ENCODE measurements around the gene BUD31. TPM values are rescaled to one million over a fixed set of nuclear protein-coding genes. Genes with fewer than 3 reads are reported as not detected.

Gene BUD31
- total RNA-seq, 1 donor from 2014 or later = 93.7 TPM

- no peak for ATAC-seq (ENCODE audit: low read depth)
- POLR2A ChIA-PET = interaction anchor here (0.6 to 3.9 kb wide), 2 partner anchors 11 to 104 kb away, joined by 4 to 17 read pairs; partner anchors contain the start of genes BUD31 and PDAP1
- Mint-ChIP-seq H3K9me3 (no peaks in the 10 kb centered on the region), H3K4me3 (no peak overlapping the region), H3K36me3 (ENCODE audit: low read depth) (peaks cover 90% of the 10 kb centered on the region), H3K27ac (no peak overlapping the region), H3K27me3 (no peaks in the 10 kb centered on the region), H3K4me1 (no peaks in the 10 kb centered on the region)
- TF ChIP-seq, protein P1, sequence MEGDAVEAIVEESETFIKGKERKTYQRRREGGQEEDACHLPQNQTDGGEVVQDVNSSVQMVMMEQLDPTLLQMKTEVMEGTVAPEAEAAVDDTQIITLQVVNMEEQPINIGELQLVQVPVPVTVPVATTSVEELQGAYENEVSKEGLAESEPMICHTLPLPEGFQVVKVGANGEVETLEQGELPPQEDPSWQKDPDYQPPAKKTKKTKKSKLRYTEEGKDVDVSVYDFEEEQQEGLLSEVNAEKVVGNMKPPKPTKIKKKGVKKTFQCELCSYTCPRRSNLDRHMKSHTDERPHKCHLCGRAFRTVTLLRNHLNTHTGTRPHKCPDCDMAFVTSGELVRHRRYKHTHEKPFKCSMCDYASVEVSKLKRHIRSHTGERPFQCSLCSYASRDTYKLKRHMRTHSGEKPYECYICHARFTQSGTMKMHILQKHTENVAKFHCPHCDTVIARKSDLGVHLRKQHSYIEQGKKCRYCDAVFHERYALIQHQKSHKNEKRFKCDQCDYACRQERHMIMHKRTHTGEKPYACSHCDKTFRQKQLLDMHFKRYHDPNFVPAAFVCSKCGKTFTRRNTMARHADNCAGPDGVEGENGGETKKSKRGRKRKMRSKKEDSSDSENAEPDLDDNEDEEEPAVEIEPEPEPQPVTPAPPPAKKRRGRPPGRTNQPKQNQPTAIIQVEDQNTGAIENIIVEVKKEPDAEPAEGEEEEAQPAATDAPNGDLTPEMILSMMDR (IDR thresholded peaks at IDR 0.05) = no peak
- DNase-seq = no peak
- CTCF ChIA-PET = no interaction called here
- intact Hi-C loops (cut with micrococcal nuclease) = no loop called here
These were observed 10.7 kb downstream of the BUD31 start for GRCh38 chr7:99419323-99420021.

- H3K27me3 Mint-ChIP-seq = no peaks in the 10 kb centered on the region
- POLR2A ChIA-PET = interaction anchor here (0.5 to 3.9 kb wide), 2 partner anchors 11 to 423 kb away, joined by 6 to 17 read pairs; partner anchors contain the start of genes BUD31 and PDAP1
These were observed 11.4 kb downstream of the BUD31 start for GRCh38 chr7:99420213-99420612.

DNA sequence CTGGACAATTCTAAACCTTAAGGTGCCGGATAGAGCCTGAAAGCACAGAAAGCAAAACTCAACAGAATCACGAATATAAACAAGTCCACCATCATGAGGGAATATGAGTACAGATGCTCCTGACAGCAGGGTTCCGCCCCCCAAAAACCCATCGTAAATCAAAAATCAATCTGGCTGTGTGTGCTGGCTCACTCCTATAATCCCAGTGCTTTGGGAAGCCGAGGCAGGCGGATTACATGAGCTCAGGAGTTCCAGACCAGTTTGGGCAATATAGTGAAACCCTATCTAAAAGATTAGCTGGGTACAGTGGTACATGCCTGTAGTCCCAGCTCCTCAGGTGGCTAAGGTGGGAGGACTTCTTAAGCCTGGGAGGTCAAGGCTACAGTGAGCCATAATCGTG is 12.2 kb downstream of the BUD31 start:
- H3K27ac Mint-ChIP-seq = no peak overlapping the region
- intact Hi-C loops (cut with micrococcal nuclease) = no loop called here
- H3K4me1 Mint-ChIP-seq = no peaks in the 10 kb centered on the region
- H3K27me3 Mint-ChIP-seq = no peaks in the 10 kb centered on the region
- H3K4me3 Mint-ChIP-seq = no peak overlapping the region
- H3K9me3 Mint-ChIP-seq = no peaks in the 10 kb centered on the region
- CTCF ChIA-PET = no interaction called here
- ATAC-seq (ENCODE audit: low read depth) (no peak), DNase-seq (no peak)
- peaks cover 84% of the 10 kb centered on the region for H3K36me3 Mint-ChIP-seq (ENCODE audit: low read depth)
- TF ChIP-seq, protein P1 (IDR thresholded peaks at IDR 0.05) = no peak
- POLR2A ChIA-PET = interaction anchor here (3.9 kb wide), 1 partner anchor 12 kb away, joined by 17 read pairs; the partner anchor contains the start of genes BUD31 and PDAP1

More at GRCh38 chr7:99420213-99420612, 11.4 kb downstream of the BUD31 start:
- H3K36me3 Mint-ChIP-seq (ENCODE audit: low read depth) = peaks cover 88% of the 10 kb centered on the region
- intact Hi-C loops (cut with micrococcal nuclease) = no loop called here
- DNase-seq (no peak), ATAC-seq (ENCODE audit: low read depth) (no peak)
- no peak overlapping the region for H3K4me3 Mint-ChIP-seq
- no peak overlapping the region for H3K27ac Mint-ChIP-seq
- no peaks in the 10 kb centered on the region for H3K9me3 Mint-ChIP-seq
- H3K4me1 Mint-ChIP-seq = no peaks in the 10 kb centered on the region
- TF ChIP-seq, protein P1 (IDR thresholded peaks at IDR 0.05) = no peak
- CTCF ChIA-PET = no interaction called here

DNA sequence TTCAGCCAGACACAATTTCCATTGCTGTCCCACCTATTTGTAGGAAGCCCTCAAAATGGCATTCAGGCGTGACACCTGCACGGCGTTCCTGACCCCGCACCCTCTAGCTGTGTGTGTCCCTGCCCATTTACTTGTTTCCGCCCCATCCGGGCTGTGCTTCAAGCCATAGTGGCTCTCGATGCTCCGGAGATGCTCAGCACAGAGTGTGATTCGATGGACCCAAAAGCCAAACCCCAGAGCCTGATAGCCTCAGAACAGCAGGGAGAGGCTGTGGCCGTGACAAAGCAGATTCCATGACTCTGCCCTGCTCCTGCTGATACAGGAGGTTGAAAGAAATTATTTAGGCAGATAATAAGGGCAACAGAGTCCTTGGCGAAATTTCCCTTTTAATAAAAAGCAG is 13.4 kb downstream of the BUD31 start:
- Mint-ChIP-seq H3K9me3 (no peaks in the 10 kb centered on the region), H3K27me3 (no peaks in the 10 kb centered on the region), H3K36me3 (ENCODE audit: low read depth) (peaks cover 75% of the 10 kb centered on the region), H3K4me1 (no peaks in the 10 kb centered on the region), H3K27ac (no peak overlapping the region), H3K4me3 (no peak overlapping the region)
- intact Hi-C loops (cut with micrococcal nuclease) = no loop called here
- no peak for DNase-seq
- POLR2A ChIA-PET = interaction anchor here (0.7 to 1.3 kb wide), 2 partner anchors 13 to 16 kb away, joined by 3 read pairs; partner anchors contain the start of genes BUD31 and PTCD1
- ATAC-seq (ENCODE audit: low read depth) = no peak
- CTCF ChIA-PET = no interaction called here
- TF ChIP-seq, protein P1 (IDR thresholded peaks at IDR 0.05) = no peak

DNA sequence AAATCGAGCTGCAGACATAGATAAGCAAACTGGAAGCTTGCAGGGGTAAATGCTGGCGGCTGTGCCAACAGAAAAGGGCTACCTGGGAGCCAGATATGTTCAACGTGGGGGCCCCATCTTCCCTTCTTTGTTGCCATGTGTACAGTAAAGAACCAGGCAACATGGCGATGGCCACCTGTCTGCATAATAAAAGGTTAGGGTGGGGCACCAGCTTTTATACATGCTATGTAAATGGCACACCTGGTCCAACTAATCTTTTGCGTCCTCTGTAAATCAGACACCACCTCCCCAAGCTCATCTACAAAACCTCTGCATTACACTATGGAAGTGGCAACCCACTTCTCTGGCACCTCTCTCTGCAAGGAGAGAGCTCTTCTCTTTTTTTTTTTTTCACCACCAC is 13.9 kb downstream of the BUD31 start:
- no peak for ATAC-seq (ENCODE audit: low read depth)
- no peak for DNase-seq
- Mint-ChIP-seq H3K4me1 (no peaks in the 10 kb centered on the region), H3K27ac (no peak overlapping the region), H3K36me3 (ENCODE audit: low read depth) (peaks cover 71% of the 10 kb centered on the region), H3K9me3 (no peaks in the 10 kb centered on the region), H3K27me3 (no peaks in the 10 kb centered on the region), H3K4me3 (no peak overlapping the region)
- intact Hi-C loops (cut with micrococcal nuclease) = no loop called here
- TF ChIP-seq, protein P1 (IDR thresholded peaks at IDR 0.05) = no peak
- ChIA-PET CTCF (no interaction called here), POLR2A (interaction anchor here (0.7 to 1.3 kb wide), 2 partner anchors 14 to 16 kb away, joined by 3 read pairs; partner anchors contain the start of genes BUD31 and PTCD1)
